VCaP (cell line): ENCODE results near the gene STAMBPL1.

Experiments used
- H3K27ac ChIP-seq: fragments of 450-650 bp; 2 replicates; pipeline ENCODE4 v1.5.1; 2017
- TF ChIP-seq, protein P1 (sequence below): fragments of 450-650 bp; conservative IDR thresholded peaks from 2 replicates; pipeline ENCODE4 v1.5.1; 2017; ENCODE audit warnings: mild to moderate bottlenecking, moderate library complexity

Gene STAMBPL1

DNA sequence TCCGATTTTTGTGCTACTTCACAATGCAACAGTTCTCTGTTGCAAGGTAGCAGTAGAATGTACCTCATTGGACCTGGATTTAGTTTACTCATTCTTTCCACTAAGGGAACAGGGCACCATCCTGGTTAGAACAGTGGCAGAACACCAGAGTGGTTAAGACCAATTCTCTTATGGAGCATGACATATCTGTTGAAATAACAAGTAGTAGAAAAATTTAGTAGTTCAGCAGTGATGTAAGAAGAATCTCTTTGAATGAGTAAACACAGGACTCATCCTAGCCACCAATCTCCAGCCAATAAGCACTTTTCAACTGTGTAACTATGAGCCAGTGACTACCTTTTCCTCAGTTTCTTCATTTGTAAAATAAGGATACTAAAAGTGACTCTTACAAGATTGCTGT is 30.8 kb upstream of the STAMBPL1 start:
- no peak overlapping the region for H3K27ac ChIP-seq
- TF ChIP-seq, protein P1, sequence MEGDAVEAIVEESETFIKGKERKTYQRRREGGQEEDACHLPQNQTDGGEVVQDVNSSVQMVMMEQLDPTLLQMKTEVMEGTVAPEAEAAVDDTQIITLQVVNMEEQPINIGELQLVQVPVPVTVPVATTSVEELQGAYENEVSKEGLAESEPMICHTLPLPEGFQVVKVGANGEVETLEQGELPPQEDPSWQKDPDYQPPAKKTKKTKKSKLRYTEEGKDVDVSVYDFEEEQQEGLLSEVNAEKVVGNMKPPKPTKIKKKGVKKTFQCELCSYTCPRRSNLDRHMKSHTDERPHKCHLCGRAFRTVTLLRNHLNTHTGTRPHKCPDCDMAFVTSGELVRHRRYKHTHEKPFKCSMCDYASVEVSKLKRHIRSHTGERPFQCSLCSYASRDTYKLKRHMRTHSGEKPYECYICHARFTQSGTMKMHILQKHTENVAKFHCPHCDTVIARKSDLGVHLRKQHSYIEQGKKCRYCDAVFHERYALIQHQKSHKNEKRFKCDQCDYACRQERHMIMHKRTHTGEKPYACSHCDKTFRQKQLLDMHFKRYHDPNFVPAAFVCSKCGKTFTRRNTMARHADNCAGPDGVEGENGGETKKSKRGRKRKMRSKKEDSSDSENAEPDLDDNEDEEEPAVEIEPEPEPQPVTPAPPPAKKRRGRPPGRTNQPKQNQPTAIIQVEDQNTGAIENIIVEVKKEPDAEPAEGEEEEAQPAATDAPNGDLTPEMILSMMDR, result no peak

DNA sequence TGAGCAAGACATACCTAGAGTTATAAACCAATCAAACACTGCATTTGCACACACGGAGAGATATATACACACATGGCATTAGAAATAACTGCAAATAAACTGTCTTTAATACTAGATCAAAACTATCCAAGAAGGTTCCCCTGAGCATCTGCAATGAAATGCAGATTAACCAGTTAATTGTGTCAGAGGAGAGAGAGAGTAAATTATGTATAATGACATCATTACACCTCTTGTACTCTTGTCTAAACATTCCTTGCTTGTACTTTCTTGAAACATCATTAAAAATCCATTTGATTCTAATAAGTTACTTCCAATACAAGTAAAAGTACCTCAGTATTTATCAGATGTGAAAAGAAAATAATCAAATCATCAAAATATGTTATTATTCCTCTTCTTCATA is 29.3 kb upstream of the STAMBPL1 start:
- TF ChIP-seq, protein P1, result no peak
- H3K27ac ChIP-seq, result peak overlapping the region; percentile 78

DNA sequence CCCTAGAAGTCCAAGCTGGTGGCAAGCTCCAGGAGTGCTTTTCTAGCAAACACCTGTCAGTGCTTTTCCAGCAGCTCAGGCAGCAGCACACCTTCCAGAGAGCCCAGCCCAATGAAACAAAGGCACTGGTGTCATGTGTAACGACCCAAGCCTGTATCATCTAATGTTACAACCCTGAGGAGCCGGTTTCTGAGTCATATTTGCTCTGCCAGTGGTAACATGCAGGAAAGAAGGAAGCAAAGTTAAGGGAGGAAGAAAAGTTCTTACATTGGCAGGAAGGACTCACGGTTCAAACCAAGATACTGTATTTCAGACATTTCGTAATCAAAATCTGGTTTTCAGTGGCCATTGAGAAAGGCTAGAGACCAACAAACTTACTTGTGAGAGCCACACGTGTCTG is 28.3 kb upstream of the STAMBPL1 start, which contains the start of gene ANKRD22:
TSS of gene ANKRD22 (minus strand) at position 139 of the 400 bp plus-strand sequence. CDS start 237 bp downstream, outside the sequence.
- peak within 1 kb of the TSS; percentile 78 for H3K27ac ChIP-seq
- TF ChIP-seq, protein P1, result no peak

DNA sequence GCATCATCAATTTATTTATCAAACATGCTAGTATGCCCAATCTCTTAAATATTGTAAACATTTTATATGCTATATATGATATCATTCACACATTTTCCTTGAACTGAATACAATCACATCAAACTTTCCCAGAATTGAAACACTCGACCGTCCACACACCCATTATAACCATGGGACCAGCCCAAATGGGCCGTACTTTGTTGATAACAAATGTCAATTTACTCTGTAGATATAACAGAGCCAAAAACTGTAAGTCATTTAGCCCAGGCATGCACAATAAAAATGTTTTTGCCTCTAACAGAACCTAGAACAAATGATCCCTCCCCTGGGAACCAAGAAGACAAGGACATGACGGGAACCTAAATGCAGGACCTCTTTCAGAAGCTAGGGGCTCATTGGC is 27.7 kb upstream of the STAMBPL1 start:
- H3K27ac ChIP-seq, result peak overlapping the region; percentile 78

DNA sequence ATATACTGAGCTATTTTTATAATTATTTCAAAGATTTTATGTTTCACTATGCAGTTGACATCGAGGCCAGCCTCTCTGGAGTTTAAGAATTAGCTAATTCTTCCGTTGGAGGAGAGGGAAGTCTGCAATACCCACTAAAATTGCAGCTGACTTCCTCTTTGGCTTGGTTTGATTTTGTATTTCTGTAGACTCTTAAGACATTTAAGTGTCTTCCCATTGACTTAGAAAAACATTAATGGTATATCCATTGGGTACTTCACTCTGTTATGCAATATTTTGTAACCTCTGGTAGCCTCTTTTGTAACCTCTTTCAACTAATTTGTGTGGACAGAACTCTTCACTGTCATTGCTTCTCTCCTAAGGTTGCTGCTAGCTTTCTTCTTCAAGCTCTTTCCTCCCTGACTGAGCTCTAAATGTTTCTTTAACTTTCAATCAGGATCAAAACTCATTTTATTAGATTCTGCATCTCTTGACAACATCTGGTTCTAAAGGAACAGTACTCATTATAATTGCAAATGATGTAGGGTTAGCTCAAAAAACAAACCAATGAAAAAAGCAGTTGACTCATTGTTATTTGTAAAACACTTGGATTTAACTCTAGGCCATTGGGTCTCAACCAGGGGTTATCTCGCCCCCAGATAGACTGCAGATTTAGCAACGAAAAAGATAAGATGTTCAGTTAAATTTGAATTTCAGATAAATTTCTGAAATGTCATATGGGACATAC is 26.7 kb upstream of the STAMBPL1 start:
- H3K27ac ChIP-seq, result no peak overlapping the region; the same call in 1 of the 2 replicates
- TF ChIP-seq, protein P1, result no peak

More for the DNA sequence above, 27.7 kb upstream of the STAMBPL1 start:
- TF ChIP-seq, protein P1, result no peak

DNA sequence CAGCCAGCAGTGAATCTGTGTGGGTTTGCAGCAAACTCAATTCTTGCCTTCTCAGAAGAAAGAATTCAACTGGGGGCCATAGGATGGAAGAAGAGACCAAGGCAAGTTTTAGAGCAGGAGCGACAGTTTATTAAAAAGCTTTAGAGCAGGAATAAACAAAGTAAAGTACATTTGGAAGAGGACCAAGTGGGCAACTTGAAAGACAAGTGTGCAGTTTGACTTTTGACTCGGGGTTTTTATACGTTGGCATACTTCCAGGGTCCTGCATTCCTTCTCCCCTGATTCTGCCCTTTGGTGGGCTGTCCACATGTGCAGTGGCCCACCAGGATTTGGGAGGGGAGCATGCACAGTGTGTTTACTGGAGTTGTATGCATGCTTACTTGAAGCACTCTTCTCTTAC is 25.4 kb upstream of the STAMBPL1 start:
- TF ChIP-seq, protein P1, result no peak
- H3K27ac ChIP-seq, result peak overlapping the region; percentile 42; the same call in 1 of the 2 replicates

DNA sequence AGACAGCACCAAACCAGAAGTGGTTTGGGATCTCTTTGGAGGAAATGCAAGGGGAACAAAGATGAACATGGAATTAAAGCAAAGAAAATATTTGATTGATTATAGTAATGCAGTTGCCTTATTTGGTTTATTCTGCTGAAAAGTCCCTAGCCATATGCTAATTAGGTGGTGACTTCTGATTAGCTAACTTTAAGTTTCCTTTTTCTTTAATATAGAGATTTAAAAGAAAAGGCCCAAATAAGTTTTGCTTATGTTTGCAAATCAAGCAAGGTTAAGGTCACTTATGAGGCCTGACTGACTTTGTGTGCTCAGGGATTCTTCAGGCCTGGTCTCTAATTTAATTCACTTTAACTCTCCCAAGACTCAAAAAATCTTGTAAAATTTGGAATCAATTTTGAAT is 22.2 kb upstream of the STAMBPL1 start:
- H3K27ac ChIP-seq, result peak overlapping the region; percentile 58
- TF ChIP-seq, protein P1, result no peak
